NCI-H2196 treated with DMSO at 0.1 percent for 48 hours (cell line): ENCODE measurements around the gene SLC45A2.
"Not testable (repeated sequence)": the region's sequence is repeated elsewhere in the genome, so short reads cannot be mapped to it uniquely, and the experiment has no call there.

Experiments
- DNase-seq: peaks from one replicate; lab custom pipeline; 2025; ENCODE audit not compliant: unreplicated experiment; lab: John Stamatoyannopoulos, UW

SLC45A2 gene

GRCh38 chr5:33929925-33930690, 54.4 kb downstream of the SLC45A2 start:
- DNase-seq, result no peak

DNA sequence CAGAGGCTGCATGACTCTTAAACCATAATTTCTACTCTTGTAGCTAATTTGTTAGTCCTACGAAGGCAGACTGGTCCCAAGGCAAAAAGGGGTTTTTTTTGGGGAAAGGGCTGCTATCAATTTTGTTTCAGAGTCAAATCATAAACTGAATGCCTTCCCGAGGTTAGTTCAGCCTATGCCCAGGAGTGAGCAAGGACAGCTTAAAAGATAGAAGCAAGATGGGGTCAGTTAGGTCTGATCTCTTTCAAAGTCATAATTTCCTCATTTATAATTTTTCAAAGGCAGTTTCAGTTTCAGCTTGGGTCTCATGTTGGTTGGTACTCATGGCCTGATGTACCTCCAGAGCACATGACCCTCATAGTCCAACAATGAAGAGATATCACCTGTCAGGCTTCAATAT, 56.2 kb downstream of the SLC45A2 start:
- DNase-seq, result no peak

- no peak for DNase-seq
These were observed 56.8 kb downstream of the SLC45A2 start for GRCh38 chr5:33927685-33928084.

DNA sequence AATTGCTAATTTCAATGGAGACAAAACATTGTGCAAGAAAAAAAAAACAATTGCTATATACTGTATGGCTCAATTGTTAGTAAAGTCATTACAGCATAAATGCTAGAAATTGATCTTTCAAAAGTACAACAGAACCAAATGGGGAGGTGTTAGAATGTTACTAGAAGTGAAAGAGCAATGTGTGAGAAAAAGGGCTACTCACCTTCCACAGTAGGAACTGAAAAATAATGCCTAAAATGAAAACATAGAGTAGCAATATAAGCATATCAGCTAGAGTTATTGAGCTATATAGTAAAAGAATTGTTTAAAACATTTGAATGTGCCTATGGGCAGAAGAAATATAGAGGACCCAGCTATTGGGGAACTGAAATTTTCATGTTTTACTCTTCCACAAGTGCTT, 59.2 kb downstream of the SLC45A2 start:
- DNase-seq, result no peak

- DNase-seq, result no peak
These were observed 63.5 kb downstream of the SLC45A2 start for GRCh38 chr5:33921002-33921401.

- not testable (repeated sequence) for DNase-seq
These were observed 69.6 kb downstream of the SLC45A2 start for GRCh38 chr5:33914844-33915243.

DNA sequence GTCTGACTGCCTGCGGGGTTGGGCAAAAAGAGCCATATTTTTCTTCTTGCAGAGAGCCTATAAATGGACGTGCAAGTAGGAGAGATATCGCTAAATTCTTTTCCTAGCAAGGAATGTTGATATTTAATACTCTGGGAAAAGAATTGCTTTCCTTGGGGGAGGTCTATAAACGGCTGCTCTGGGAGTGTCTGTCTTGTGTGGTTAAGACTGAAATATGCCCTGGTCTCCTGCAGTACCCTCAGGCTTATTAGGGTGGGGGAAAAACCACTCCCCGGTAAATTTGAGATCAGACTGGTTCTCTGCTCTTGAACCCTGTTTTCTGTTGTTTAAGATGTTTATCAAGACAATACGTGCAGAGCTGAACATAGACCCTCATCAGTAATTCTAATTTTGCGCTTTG, 78.2 kb downstream of the SLC45A2 start:
- not testable (repeated sequence) for DNase-seq

GRCh38 chr5:33905381-33905780, 79.1 kb downstream of the SLC45A2 start:
- no peak for DNase-seq

DNA sequence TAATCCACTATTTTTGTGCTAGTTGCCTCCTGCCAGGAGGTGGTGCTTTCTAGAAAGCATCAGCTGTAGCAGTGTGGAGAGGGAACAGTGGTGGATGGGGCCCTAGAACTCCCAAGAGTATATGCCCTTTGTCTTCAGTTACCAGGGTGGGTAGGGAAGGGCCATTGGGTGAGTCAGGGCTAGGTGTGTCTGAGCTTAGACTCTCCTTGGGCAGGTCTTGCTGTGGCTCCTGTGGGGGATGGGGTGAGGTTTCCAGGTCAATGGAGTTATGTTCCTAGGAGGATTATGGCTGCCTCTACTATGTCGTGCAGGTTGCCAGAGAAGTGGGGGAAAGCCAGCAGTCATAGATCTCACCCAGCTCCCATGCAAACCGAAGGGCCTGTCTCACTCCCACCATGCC, 81.4 kb downstream of the SLC45A2 start:
- DNase-seq, result no peak

- DNase-seq, result no peak
These were observed 83.3 kb downstream of the SLC45A2 start for GRCh38 chr5:33901156-33901555.
